PFSK-1 (cell line): ENCODE data around the gene PRDM15.

Experiments
- POLR2AphosphoS5 ChIP-seq: IDR thresholded peaks from 2 replicates; pipeline ENCODE4 v1.6.1; 2012; ENCODE audit warnings: low read depth, mild to moderate bottlenecking, control low read depth, low read length, moderate library complexity
- REST ChIP-seq, 2 experiments: IDR thresholded peaks; 2 replicates each; pipeline versions ENCODE4 v1.6.1 to v1.8.0; 2011 to 2012; ENCODE audit warnings: low read depth in 2 of 2, low read length in 2 of 2, control low read depth in 1 of 2, inconsistent platforms in 1 of 2, mild to moderate bottlenecking in 1 of 2, moderate library complexity in 1 of 2; ENCODE audit not compliant: insufficient read depth in 1 of 2
- TAF1 ChIP-seq: IDR thresholded peaks from 2 replicates; pipeline ENCODE4 v1.6.1; 2012; ENCODE audit warnings: low read length, control low read depth, borderline replicate concordance; ENCODE audit not compliant: insufficient read depth

GRCh38 chr21:41808846-41809245, 70.3 kb downstream of the PRDM15 start:
- TF ChIP-seq POLR2AphosphoS5 (no peak), REST (IDR thresholded peaks at IDR 0.05; ENCODE audit: insufficient read depth in 1 of 2, low read depth in 2 of 2, low read length in 2 of 2) (no peak), TAF1 (no peak)
